Stimulated activated CD4-positive, alpha-beta T cell treated with anti-CD3 and anti-CD28 coated beads, Interleukin-2, amount 100 ng/mL, for 4 hours (primary cell): ENCODE measurements around the gene FOXO4.

Experiments
- DNase-seq: peaks from one replicate; pipeline ENCODE4 v3.0.0-alpha.2; 2020; ENCODE audit warnings: low read depth

Gene FOXO4

DNA sequence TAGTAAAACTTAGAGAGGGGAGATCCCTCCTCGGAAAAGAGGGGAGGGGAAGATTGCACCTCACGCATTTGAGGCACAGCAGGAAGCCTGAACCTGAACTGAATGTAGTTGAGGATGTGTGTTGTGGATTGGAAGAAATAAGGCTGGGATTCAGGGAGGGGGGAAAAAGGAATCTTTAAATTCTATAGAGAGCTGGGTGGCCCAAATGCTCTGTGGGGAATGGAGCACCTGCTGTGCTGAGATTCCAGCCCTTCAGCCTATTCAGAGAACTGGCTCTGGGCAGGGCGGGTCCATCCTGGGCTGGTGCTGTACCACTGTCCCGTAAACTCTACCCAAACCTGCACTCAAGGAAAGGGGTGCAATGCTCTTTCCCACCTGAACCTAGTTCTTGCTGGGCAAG is 4.1 kb downstream of the FOXO4 start:
- no peak for DNase-seq

DNA sequence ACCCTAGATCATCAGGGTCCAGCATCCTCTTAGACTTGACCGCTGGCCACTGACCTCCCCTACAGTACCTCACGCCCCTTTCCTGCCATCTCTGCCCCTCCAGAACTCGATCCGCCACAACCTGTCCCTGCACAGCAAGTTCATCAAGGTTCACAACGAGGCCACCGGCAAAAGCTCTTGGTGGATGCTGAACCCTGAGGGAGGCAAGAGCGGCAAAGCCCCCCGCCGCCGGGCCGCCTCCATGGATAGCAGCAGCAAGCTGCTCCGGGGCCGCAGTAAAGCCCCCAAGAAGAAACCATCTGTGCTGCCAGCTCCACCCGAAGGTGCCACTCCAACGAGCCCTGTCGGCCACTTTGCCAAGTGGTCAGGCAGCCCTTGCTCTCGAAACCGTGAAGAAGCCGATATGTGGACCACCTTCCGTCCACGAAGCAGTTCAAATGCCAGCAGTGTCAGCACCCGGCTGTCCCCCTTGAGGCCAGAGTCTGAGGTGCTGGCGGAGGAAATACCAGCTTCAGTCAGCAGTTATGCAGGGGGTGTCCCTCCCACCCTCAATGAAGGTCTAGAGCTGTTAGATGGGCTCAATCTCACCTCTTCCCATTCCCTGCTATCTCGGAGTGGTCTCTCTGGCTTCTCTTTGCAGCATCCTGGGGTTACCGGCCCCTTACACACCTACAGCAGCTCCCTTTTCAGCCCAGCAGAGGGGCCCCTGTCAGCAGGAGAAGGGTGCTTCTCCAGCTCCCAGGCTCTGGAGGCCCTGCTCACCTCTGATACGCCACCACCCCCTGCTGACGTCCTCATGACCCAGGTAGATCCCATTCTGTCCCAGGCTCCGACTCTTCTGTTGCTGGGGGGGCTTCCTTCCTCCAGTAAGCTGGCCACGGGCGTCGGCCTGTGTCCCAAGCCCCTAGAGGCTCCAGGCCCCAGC is 5.2 kb downstream of the FOXO4 start:
- DNase-seq, result no peak

DNA sequence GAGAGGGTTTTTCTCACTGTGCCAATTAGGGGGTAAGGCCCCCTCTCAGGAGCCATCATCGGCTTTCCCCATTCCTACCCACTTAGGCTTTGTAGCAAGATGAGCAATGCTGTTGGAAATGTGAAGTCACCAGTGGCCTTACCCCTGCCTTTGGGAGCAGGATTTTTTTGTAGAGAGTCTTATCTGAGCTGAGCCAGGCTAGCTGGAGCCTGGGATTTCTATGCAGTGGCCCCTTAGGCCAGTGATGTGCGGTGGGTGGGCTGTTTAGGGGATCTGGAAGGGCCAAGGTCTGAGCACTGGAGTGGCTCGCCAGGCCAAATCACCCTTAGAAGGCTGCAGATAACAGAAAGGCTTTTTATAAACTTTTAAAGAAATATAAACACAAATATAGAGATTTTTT is 6.6 kb downstream of the FOXO4 start:
- DNase-seq, result no peak

DNA sequence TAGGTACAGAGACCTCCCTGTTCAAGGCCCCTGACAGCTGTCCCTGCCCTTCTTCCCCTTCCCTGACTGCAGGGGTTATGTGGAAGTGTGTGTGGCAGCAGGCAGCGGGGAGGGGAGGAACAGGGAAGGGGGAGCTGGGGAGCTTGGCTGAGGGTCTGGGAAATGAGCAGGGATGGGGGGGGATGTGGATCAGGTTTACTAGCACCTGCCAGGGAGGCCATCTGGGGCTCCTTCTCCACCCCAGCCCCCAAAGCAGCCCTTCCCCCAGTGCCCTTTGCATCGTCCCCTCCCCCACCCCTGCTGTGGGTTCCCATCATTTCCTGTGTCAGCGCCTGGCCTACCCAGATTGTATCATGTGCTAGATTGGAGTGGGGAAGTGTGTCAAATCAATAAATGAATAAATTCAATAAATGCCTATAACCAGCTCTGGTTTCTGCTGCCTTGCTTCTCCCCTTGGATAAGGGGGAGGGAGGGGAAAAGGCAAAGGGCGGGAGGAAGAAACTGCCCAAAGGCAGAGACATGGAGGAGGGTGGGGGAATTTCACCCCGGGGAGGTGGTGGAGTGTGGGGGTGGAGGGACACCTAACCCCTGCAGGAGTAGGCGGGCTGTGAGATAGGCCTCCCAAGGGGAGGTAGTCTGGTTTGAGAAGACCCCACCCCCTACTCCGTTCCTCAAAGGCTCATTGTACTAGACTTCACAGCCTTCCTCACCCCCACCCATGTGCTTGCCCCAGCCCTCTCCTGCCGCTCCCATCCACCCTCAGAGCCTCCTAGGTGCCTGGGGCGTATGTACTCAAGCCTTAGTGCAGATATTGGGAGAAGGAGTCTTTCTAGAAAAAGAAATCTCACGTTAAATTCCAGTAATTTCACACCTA is 7.7 kb downstream of the FOXO4 start:
- DNase-seq, result peak; percentile 44

DNA sequence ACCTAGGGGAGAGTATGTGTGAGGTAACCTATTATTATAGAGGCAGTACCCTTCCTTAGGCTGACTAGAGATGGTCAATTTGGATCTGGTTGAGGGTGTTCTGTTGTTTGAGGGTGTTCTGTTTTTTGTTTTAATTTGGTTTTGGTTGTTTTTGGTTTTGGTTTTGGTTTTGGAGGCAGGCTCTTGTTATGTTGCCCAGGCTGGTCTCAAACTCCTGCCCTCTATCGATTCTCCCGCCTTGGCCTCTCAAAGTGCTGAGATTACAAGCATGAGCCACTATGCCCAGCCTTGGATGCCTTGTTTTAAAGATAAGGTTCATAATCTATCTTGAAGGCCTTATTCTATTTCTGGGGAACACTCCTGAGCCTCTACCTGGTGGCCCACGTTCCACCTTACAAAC is 10.0 kb downstream of the FOXO4 start:
- no peak for DNase-seq

DNA sequence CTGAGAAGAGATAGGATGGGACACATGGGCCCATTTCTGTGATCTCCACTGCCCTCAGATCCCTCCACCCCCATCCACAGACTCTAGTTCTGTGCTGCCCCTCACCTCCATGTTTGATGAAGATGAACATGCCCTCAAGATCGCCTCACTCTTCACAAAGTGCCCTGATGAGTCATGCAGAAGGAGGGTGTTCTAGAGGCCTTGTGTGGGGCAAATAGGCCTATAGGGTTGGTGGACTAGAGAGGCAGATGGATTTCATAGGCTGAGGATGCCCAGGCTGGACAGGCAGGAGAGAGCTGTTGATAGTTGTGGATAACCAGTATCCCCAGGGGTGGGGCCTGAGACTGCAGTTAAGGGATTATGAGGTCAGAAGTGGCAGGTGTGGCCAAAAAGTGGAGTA is 10.8 kb downstream of the FOXO4 start, which contains the start of gene CXorf65:
CXorf65 (minus strand) TSS at position 314 of the 400 bp plus-strand sequence; CDS start at position 130, 184 bp downstream.
- DNase-seq, result no peak

DNA sequence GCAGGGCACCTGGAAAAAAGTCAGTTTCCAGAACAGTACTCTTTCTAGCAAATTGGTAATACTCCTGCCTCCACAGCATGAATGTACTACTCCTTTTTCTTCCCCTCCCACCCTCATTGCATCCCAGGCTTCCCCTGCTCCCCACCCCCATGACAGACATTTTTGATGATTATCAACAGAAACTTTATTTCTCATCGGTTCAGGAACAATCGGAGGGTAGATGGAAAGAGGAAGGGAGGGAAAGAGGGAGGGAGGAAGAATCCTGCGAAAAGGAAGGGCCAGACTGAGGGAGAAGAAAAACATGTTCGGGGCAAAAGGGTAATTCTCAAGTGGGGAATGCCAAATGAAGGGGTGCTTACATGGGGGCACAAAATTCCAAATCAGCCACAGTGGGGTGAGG is 11.6 kb downstream of the FOXO4 start:
- DNase-seq, result no peak

DNA sequence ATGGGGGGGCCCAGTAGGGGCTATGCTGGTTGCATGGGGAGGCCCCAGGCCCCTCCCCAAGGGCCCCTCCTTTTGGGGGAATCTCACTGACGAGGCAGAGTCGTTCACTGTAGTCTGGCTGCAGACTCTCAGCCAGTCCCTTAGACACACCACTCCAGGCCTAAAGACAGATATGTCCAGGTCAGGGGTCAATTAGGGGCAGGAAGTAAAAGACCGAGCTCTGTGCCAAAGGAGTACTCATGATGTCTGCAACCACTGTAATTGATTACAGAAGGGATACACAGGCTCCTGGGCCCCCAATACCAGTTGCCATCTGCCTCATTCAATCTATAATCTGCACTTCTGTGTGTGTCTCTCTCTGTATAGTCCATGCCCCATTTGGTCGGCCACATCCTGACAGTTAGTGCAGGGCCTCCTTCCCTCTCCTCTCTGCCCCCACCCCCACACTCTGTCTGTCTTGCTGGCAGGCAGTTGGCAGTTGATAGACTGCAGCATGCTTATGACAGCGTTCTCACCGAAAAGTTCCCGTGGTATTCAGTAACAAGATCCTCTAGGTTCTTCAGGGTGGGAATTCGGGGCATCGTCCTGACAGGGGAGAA is 12.2 kb downstream of the FOXO4 start:
- no peak for DNase-seq

DNA sequence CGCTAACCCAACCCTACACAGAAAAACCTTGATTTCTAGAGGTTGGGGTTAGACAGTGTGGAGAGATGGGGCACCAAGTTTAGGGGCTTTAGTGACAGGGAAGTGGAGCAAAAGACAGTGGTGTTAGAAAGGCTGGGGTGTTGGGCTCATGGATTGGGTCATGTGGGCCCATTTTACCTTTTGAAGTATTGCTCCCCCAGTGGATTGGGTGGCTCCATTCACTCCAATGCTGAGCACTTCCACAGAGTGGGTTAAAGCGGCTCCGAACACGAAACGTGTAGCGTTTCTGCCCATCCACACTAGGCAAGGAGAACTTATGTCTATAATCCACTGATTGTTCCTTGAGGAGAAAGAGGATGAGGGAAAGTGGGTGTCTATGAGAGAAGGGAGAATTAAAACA is 13.4 kb downstream of the FOXO4 start:
- DNase-seq, result no peak

DNA sequence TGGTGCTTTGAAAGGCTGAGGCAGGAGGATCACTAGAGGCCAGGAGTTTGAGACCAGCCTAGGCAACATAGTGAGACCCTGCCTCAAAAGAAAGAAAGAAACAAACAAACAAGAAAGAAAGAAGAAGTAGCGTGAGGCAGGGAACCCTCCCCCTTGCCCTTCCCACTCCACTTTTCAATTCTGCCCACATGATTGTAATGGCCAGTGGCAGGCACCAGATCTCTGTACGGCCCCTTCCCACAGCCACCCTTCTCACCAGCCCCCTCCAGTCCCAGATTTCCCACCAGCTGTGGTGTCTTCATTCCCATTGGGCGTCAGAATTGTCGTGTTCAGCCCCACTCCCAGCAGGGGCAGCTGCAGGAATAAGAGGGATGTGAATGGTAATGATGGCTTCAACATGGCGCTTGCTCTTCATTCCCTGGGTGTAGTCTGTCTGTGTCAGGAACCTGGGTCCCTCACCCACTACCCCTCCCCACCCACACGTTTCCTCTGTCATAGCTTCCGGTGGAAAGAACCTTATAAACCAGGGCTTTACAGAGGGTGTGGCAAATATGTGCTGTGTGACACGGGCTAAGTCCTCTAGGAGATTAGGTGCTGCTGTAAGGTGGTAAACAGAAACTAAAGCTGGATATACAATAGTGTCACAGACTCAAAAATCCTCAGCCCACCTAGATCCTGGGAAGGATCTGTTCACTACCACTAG is 15.6 kb downstream of the FOXO4 start, which contains the start of gene IL2RG:
IL2RG (minus strand) TSS at position 437 of the 703 bp plus-strand sequence; CDS start at position 399, 38 bp downstream.
- DNase-seq, result peak; percentile 82

DNA sequence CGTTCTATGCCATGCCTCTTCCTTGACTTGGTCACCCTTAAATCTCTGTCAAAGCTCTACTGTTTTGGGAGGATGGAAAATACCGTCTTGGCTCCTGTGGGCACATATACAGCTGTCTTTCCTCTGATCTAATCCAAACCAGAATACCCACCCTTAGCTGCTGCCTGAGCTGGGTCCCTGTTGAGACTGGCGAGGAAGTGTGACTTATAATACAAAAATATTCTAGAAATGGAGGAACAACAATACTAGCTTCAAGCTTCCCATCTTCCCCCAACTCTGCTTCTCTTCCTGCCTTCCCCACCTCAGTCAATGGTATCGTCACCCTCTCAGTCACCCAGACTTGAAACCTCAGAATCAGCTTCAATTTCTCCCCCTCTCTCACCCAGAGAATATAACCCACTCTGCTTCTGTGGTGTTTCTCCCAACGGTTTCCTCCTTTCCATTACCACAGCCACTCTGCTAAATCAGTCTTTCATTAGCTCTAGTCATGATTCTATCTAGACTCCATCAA is 16.3 kb downstream of the FOXO4 start:
- DNase-seq, result no peak

DNA sequence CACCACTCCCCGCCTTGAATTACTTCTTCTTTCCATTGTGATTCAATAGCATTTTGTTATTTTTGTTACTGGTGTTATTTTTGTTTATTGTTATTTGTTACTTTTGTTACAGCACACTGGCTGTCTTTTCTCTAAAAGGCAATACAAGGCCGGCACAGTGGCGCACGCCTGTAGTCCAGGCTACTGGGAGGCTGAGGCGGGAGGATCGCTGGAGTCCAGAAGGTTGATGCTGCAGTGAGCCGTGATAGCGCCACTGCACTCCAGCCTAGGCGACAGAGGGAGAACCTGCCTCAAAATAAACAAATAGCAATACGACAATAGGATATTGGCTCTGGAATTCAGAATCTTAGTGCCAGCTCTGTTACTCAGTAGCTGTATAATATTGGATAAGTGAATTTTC is 21.7 kb downstream of the FOXO4 start:
- no peak for DNase-seq

DNA sequence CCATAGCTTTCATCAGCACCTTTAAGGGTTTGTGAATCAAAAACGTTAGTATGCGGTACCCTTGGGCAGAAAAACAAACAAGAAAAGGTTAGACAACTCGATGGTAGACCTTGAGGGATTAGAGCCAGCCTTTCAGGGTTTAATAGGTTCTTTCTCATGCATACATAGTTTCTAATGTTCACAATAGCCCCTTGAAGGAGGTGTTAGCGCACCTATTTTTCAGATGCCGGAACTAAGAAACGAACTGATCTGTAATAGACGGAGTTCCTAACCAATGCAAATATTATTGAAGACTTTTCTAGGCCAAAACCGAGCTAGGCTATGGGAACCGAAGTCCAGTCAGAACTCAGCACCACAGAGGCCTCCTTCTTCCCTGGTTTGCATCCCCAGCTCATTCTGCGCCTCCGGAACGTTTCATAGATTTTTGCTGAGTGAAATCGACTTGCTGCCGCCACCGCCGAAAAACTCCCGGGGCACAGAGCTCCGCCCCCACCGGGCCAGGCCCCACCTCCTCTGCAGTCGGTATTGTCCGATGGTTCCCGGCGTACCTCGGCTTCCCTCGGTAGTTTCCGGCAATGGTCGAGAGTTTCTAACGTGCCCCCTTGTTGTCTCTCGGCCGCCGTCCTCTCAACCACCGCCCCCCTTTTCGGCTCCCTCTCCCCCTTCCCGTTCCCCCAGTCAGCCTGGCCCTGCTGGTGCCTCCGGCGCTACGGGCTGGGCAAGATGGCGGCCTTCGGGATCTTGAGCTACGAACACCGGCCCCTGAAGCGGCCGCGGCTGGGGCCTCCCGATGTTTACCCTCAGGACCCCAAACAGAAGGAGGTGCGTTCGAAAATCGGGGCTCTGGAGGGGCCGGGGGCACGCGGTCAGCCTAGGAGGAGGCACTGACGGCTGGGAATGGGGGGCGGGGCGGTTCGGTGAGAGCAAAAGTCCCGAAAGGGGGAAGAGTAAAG is 22.7 kb downstream of the FOXO4 start, which contains the start of gene MED12:
MED12 (plus strand) TSS at position 565 of the 953 bp plus-strand sequence; CDS start at position 724, 159 bp downstream.
- DNase-seq, result peak; percentile 63

DNA sequence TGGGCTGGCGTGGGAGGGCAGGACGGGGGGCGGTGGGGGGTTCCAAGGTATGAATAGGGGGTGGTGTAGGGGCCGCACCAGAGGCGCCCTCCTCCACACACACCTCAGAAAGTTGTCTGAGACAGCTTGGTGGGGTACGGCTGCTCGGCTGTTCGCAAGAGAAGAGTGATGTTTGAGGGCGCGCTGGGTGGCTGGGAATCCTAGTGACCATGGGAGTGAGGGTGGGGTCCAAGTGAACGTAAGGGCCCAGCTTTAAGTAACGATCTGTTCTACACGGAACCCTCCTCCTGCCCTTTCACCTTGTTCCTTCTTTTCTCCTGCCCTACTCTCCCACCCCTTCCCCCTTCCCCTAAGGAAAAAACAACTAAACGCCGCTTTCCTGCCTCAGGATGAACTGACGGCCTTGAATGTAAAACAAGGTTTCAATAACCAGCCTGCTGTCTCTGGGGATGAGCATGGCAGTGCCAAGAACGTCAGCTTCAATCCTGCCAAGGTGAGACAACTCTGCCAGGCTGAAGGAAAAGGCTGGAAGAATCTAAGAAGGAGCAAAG is 23.4 kb downstream of the FOXO4 start:
- no peak for DNase-seq

DNA sequence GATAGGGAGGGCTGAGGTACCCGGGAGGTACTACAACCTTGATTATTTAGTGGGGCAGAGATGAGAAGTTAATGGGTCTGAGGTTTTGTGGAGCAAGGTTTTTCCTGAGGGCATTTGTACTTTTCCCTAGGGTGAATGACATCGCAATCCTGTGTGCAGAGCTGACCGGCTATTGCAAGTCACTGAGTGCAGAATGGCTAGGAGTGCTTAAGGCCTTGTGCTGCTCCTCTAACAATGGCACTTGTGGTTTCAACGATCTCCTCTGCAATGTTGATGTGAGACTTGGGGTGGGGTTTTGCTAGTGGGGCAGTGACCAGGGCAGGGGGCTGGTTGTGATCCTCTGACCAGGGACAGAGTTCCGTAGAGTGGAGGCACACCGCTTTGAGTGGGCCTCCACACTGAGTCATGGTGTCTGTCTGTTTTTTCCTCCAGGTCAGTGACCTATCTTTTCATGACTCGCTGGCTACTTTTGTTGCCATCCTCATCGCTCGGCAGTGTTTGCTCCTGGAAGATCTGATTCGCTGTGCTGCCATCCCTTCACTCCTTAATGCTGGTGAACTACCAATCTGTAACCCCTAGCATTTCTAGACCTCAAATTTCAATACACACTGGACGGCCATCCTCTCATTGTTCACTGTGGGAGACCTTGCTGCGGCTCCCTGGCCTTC is 32.6 kb downstream of the FOXO4 start:
- DNase-seq, result no peak

DNA sequence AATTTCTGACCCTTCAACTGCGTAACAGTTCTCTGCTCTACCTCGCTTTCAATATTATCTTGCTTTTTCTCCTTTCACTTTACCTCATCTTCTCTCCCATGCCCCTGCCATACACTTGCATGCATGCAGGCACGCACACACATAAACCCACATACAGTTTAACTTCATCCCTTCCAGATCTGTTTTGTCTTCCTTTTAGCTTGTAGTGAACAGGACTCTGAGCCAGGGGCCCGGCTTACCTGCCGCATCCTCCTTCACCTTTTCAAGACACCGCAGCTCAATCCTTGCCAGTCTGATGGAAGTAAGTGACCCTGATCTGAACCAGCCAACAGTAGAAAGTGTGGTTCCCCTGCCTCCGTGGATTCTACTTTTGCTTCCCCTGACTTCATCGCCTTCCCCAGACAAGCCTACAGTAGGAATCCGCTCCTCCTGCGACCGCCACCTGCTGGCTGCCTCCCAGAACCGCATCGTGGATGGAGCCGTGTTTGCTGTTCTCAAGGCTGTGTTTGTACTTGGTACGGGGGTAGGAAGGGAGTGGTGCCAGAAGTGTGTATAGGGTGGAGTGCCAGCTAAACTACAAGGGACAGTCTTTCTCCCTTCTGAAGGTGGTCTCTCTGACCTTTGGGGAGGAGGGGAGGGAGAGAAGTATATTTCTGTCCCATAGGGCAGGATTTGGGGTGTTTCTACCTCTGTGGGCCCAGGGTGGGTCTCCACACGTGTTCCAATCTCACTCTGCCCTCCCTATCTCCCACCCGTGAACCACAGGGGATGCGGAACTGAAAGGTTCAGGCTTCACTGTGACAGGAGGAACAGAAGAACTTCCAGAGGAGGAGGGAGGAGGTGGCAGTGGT is 33.5 kb downstream of the FOXO4 start:
- DNase-seq, result peak; percentile 64

DNA sequence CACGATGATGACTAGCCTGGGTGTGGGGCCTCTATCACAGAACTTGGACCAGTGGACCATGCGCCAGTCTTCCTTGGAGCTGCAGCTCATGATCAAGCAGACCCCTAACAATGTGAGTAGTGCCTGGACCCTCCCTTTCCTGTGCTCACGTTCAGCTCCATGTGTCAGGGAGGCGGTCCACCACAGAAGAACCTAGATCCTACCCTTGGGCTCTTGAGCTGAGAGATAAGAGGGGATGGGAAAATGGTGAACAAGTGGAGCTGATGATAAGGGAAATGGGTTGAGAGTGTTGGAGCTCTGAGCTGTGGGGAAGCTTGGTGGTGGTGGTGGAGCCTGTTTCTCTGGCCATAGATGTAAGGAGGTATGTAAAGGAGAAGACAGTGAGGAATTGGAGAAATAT is 35.9 kb downstream of the FOXO4 start:
- DNase-seq, result no peak

DNA sequence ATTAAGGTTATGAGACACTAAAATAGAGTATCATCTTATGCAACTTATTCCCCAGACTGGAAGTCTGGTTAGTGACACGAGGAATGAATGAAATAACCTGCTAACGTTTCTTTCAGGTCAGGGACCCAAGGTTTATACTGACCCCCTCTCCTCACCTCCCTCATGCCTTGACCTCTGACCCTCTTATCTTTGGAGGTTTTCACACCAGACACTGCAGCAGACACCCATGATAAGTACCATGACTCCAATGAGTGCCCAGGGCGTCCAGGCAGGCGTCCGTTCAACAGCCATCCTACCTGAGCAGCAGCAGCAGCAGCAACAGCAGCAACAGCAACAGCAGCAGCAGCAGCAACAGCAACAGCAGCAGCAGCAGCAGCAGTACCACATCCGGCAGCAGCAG is 44.8 kb downstream of the FOXO4 start:
- DNase-seq, result no peak
